GM20431 (cell line): ENCODE measurements around the gene UBE2M.
"Not testable (repeated sequence)": the region's sequence is repeated elsewhere in the genome, so short reads cannot be mapped to it uniquely, and the experiment has no call there.

Experiments
- in situ Hi-C: fragments of 300-500 bp; cut with MseI, MboI; formaldehyde crosslinking; loops from one replicate; pipeline ENCODE4 v1.15.0; 2020; ENCODE audit warnings: low sequenced_read_pairs; ENCODE audit not compliant: unreplicated experiment

UBE2M gene

DNA sequence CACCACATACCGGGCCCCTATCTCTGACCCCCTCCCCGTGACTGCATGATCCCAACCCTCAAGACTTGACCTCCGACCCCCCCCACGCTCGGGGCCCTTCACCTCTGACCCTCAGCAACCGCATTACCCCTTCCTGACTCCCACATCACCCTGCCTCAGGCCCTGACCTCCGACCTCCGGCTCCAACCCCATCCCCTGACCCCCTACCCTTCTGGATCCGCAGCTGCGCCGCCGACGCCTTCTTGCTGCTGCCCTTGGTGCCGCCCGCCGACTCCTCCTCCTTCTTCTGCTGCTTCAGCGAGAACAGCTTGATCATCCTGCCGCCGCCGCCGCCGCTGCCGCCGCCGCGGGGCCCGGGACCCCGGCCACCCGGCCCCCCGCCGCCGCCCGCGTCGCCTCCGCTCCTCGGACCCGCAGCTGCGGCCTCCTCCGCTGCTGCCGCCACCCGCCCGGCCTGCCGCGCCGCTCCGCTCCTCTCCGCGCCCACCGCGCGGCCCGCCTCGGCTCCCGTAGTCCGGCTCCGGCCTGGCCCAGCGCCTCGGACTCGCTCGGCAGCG, at the start of gene UBE2M:
TSS of gene UBE2M (minus strand) at position 546 of the 557 bp plus-strand sequence. CDS start at position 316, 230 bp downstream.
- in situ Hi-C loops, result no loop called here

DNA sequence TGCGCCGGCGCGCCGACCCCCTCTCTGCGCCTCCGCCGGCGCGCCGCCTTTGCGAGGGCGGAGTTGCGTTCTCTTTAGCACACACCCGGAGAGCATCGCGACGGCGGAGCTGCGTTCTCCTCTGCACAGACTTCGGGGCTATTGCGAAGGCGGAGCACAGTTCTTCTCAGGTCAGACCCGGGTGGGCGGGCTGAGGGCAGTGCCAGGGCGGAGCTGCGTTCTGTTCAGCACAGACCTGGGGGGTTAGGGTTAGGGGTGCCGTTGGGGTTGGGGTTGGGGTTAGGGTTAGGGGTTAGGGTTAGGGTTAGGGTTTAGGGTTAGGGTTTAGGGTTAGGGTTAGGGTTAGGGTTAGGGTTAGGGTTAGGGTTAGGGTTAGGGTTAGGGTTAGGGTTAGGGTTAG, 48.8 kb upstream of the UBE2M start:
- in situ Hi-C loops, result not testable (repeated sequence)

DNA sequence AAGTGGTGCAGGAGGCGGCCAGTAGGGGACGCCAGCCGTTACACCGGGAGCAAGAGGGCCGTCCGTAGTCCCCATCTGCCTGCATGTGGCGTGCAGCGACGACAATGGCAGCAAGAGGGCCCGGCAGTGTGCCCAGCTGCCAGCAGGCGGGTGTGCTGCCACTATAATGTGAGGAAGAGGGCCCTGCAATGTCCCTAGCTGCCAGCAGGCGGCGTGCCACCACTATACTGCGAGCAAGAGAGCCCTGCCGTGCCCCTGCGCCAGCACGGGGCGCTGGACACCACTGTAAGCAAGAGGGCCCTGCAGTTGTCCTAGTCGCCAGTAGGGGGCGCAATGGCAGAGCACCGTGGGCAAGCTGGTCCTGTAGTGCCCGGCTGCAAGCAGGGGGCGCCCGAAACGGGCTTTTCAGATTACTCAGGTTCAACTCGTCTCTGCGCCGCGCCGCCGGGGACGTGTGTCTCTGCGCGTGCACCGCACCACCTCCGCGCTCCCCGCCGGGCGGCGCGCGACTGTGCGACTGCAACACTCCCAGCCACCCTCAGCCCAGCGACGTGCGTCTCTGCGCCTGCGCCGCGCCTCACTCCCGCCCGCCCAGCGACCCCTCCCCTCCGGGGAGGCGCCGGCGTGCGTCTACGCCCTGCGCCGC, 48.0 kb upstream of the UBE2M start:
- in situ Hi-C loops, result not testable (repeated sequence)

DNA sequence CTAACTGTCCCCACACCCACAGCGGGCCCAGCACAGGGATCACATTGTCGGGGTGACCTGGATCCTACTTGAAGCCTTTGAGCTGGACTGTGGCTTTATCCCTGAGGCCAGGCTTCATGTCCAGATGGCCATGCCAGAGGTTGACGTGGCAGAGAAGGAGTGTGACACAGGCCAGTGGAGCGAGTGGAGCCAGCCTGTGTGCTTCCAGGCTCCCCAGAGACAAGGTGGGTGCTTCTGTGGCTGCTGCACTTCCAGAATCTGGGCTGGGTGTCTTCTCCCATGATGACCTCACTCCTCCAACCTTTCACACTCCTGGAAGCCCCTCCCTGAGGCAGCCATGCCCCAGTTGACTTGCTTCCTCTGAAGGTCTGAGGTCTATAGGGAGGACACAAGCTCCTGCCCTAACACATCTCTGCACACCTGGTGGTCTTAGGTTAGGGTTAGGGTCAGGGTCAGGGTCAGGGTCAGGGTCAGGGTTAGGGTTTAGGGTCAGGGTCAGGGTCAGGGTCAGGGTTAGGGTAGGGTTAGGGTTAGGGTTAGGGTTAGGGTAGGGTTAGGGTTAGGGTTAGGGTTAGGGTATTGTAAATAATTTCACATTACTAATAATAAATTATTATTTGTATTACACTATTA, 27.8 kb upstream of the UBE2M start:
- in situ Hi-C loops, result no loop called here

DNA sequence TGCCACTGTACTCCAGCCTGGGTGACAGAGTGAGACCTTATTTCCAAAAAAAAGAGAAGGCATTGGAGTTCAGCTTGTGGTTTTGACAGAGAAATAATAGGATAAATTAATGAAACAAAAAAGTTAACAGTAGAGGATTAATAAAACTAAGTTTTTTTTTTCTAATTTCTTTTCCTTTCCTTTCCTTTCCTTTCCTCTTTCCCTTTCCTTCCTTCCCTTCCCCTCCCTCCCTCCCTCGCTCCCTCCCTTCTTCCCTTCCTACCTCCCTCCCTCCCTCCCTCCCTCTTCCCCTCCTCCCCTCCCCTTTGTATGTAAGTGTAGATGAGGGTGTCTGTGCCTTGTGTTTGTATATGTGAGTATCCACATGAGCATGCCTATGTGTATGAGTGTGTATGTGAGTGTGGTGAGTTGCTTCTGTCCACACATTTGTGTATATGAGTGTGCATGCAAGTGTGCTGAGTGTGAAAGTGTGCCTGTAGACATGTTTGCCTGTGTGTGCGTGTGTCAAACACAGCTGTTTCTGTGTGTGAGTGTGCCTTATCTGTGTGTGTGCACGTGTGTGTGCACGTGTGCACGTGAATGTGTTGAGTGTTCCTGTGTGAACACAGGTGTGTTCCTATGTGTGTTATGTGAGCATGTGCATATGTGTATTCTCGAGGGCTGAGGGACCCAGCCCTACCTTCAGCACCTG, 27.2 kb upstream of the UBE2M start:
- in situ Hi-C loops, result no loop called here

DNA sequence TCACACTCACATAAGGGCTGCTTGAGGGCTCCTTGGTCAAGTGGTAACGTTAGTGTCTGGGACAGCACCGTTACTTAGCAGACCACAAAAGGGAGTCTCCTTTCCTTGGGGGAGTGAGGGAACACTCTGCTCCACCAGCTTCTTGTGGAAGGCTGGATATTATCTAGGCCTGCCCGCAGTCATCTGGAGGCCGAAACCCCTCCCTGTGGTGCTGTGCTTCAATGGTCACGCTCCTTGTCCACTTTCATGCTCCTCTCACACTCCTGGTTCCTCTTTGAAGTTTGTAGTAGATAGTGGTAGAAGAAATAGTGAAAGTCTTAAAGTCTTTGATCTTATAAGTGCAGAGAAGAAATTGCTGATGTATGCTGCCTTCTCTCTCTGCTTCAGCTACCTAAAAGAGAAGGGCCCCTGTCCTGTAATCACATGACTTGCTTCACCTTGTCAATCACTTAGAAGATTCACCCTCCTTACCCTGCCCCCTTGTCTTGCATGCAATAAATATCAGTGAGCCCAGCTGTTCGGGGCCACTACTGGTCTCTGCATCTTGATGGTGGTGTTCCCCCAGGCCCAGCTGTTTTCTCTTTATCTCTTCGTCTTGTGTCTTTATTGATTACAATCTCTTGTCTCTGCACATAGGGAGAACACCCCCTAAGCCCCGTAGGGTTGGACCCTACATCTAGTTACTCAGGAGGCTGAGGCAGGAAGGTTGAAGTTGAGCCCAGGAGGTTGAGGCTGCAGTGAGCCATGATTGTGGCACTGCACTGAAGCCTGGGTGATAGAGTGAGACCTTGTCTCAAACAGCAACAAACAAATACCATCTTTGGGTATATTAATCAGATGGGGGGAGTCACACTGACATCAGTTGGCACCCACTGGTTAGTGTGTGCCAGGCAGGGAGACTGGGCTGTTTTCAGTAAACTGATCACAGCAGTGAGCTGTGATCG, 26.4 kb upstream of the UBE2M start:
- in situ Hi-C loops, result no loop called here

DNA sequence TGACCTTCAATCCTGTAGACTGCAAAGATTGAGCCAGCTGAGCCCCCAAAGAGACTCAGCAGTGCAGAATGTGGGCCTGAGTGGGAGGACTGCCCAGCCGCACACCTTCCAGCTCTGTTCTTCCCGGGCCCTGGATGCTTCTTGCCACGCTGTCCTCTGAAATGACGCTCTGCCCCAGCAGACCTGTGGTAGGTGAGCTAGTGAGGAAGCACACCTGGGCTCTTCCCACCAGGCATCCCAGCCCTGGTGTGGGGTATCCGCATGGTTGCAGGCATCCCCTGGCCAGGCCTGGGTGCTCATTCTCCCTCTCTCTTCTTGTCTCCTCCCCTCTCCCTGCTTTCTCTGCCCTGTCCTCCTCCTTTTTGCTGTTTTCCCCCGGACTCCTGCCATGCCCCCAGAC, 24.6 kb upstream of the UBE2M start:
- in situ Hi-C loops, result no loop called here

DNA sequence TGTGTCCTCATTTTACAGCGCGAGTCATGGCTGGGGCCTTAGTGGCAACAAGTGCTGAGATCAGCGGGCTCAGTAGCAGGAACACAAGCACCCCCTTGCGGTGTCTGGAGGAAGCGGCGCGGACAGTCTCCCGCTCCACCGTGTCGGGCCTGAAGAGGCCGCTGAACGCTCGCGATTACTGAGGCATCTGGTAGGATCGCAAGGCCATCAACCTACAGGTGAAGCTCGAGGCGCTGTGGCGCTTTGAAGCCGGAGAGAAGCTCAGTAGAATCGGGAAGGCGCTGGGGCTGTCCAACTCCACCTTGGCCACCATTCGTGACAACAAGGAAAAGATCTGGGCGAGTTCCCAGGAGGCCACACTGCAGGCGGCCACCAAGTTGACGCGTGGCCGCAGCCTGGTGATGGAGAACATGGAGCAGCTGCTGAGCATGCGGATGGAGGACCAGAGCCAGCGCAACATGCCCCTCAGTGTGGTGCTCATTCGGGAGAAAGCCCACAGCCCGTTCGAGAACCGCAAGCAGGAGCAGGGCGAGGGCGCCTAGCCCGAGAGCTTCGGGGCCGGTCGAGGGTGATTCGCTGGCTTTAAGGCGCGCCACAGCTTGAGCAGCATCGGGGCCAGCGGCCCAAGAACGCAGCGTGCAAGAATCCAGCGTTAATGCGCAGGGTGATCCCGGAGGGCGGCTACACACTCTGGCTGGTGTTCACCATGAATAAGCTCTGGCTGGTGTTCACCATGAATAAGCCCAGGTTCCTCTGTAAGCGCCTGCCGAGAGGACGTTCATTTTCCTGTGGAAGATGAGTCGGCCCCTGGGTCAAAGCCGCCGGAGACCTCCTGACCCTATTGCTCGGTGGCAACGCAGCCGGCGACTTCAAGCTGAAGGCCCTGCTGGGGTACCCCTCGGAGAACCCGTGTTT, 23.1 kb upstream of the UBE2M start:
- in situ Hi-C loops, result no loop called here

DNA sequence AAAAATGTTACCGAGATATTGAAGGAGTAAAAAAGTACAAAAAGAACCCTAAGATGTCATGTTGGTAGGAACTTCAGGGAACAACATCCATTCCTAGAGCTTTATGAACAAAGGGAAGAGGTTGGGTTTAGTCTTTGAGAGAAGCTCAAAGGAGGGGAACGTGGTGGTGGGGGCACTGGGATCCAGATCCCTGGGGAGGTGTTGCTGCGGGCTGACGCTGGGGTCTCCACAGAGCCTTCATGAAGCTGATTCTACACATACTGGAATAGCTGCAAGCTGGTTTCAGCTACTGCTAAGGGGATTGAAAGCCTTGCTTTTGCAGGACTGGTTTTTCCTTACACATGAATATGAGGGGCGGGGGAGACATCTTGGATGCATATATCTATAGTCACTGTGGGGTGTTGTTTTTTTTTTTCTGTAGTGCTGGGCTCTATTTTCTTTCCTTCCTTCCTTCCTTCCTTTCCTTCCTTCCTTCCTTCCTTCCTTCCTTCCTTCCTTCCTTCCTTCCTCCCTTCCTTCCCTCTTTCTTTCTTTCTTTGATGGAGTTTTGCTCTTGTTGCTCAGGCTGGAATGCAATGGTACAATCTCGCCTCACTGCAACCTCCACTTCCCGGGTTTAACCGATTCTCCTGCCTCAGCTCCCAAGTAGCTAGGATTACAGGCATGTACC, 21.2 kb upstream of the UBE2M start:
- in situ Hi-C loops, result no loop called here

DNA sequence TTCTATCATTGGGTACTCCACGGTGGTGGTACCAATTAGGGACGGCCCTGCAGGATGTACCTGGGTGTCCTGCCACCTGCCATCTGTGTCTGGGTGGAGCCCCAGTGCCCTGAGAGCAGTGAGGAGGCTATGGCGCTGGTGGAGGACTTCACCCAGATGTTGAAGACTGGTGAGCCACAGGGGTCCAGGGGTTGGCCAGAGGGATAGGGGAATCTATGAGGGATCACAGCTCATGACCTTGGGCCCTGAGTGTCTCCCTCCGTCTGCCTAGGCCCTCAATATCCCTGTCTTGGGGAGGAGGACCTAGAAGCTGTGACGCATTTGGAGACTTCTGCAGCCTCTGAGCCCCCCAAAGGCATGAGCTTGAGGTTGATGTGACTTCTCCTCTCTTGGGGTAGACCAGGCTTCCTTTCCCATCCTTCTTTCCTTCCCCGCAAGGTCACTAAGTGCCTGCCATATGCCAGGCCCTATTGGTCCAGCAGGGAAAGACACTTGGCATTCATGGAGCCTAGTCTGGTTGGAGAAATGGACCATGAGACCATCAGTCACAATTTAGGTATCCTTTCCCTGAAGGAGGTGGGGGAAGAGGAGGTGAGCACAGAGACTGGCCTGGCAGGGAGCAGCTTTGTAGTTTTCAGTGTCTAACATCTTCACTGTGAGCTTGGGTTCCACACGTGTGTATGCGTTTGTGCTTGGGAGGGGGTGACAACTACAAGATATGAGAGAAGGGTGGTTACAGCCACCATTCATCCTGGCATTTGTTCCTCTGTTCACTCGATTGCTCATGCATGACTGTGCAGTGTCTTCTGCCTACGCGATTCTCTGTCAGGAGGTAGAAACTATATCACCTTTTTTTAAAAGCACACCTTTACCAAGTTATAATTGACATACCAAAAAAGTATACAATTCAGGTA, 19.9 kb upstream of the UBE2M start:
- in situ Hi-C loops, result no loop called here

DNA sequence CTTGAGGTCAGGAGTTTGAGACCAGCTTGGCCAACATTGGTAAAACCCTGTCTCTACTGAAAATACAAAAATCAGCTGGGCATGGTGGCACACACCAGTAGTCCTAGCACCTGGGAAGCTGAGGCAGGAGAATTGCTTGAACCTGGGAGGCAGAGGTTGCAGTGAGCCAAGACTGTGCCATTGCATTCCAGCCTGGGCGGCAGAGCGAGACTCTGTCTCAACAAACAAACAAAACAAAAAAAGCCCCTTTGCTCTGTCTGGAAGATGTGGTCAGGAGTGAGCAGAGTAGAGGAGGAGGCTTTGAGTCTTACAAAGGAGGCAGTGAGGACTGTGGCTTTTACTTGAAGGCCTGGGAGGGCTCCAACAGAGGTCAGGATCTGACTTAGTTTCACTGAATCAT, 19.2 kb upstream of the UBE2M start:
- in situ Hi-C loops, result not testable (repeated sequence)

DNA sequence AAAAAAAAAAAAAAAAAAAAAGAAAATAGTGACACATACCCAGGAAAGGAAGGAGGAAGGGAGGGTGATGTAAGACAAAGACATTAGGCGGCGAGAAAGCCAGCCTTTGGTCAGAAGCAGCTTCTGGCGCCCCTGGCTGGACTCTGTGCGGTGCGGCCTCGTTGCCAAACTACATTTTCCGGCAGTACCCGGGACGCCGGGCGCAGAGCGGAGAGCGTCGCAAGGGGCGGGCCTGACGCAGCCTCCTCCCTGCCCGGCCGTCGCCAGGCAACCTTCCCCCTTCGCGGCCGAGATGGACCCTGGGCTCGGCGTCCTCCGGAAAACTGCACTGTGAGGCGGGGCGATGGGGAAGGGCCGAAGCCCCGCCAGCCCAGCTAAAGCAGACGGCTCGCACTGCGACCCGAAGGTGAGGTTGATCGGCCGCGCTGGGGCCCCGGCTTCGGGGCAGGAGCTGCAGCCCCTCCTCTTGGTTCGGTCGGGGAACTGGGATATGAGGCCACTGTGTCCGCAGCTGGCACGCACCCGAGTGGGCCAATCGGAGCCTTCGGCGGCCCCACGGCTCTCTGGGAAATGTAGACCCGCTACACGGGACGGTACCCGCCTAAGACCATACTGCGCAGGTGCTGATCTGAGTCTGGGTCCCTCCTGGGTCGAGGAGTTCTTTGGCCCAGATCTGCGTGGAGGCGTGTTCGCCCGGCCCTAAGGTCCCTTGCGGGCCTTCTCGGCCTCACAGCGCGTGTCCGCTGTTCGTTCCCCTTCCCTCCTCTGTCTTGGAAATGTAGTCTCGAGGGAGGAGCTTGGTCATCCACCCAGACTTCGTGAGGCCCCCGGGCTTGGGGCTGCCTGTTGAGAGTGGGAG, 17.0 kb upstream of the UBE2M start:
- in situ Hi-C loops, result no loop called here

DNA sequence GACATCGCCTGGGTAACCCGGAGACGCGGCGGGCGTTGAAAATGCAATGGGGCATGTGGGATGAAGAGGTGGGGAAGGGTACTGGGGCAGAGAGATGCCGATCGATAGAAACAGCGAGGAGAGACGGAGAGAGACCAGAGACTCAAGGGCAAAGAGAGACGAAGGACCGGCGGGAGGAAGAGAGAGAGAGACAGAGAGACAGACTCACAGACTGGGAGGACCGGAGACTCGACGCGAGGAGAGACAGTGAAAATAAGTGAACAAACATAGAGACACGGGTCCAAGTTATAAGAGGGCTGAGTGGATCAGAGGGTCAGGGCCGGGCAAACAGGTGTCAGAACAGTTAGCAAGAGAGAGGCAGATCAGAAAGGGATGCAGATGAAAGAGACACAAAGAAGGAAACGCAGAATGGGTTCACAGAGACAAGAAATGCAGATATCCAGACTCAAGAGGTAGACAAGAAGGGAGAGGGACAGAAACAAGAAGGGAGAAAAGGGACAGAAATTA, 15.3 kb upstream of the UBE2M start:
- in situ Hi-C loops, result no loop called here

DNA sequence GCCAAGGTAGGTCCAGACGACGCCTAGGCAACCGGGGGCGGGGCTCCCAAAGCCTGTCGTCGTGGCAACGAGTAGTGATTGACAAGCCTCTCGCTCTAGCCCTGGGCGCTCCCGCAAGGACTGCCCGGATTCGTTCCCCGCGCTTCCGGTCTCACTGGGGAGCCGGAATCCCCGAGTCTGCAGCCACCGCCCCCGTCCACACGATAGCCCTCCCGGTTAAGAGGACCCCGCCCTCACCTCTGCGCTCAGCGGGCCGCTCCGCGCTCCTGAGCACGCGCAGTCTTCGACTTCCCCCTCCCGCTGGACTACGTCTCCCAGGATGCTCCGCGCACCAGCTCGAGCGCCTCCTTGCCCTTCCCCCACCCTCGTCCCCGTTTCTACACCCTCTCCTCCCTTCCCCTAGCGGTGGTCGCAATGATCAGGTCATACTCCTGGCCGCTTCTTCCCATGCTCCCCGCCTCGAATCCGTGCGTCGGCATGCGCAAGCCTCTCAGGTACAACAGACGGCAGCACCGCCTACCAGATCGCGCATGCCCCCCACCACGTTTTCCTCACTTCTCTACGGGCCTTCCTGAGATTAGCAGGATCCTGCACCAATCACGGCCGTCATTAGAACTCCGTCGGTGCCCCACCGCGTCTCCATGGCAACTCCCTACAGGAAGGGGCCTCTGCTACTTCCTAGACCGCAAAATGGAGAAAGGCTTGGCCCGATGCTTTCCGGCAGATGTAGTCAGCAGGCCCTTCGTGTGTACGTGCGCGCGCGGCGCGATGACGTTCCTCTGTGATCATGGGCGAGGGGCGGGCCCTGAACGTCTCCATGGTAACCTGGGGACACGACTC, 14.6 kb upstream of the UBE2M start, which contains the start of gene MZF1:
TSS of gene MZF1 (minus strand) at position 518 of the 840 bp plus-strand sequence. CDS start 1,946 bp downstream, outside the sequence.
- in situ Hi-C loops, result no loop called here

DNA sequence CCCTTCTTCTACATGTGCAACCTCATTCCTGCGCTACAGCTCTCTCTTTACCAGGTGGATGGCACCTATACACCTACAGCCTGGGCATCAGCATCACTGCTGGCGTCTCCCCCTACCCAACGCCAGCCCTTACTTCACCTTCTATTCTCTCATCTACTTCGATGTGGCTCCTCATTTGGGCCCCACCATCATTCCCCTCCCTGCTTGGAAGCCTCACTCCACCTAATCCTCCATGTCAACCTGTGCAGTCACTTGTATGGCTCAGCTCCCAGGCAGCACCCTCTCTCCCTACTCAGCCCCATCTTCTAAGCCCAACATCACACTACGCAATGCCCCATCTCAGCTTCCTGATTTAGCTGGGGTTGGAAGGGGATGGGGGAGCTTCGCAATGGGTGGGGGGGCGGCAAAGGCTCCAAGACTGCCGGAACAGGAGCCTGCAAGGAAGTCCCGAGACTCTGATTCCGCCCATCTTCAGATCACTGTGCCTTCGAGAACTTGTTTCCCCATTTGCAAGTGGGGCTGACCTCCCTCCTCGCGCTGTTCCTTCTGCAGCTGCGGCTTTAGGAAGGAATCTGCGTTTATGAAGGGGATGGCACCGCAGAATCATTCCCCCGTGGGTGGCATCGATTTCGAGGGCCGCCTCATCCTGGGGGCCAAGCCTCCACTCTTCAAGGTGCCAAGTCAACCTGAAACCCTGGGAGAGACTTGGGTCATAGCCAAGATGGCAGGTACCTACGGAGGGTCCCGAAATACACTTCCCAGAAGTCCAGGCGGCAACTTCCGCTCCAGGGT, 13.8 kb upstream of the UBE2M start:
- in situ Hi-C loops, result no loop called here
